ENCODE measurements around the gene HEXIM2. TPM values are rescaled to one million over a fixed set of nuclear protein-coding genes. Genes with fewer than 3 reads are reported as not detected.

Gene HEXIM2
- total RNA-seq, 1 donor from 2014 or later, result 8.4 TPM

GRCh38 chr17:45189009-45189408, 27.3 kb downstream of the HEXIM2 start:
- Mint-ChIP-seq H3K4me3 (ENCODE audit: unreplicated experiment) (no peak overlapping the region), H3K4me1 (ENCODE audit: low read depth, unreplicated experiment) (peaks cover 3% of the 10 kb centered on the region), H3K36me3 (ENCODE audit: unreplicated experiment) (no peaks in the 10 kb centered on the region), H3K9me3 (ENCODE audit: unreplicated experiment) (peaks cover 3% of the 10 kb centered on the region), H3K27me3 (ENCODE audit: unreplicated experiment) (peaks cover 4% of the 10 kb centered on the region), H3K27ac (ENCODE audit: unreplicated experiment) (no peak overlapping the region)
- DNase-seq, result no peak
- no peak for TF ChIP-seq CTCF (IDR thresholded peaks at IDR 0.05; ENCODE audit: partially characterized antibody, unreplicated experiment)

- Mint-ChIP-seq H3K9me3 (ENCODE audit: unreplicated experiment) (peaks cover 3% of the 10 kb centered on the region), H3K36me3 (ENCODE audit: unreplicated experiment) (no peaks in the 10 kb centered on the region), H3K4me1 (ENCODE audit: low read depth, unreplicated experiment) (peaks cover 3% of the 10 kb centered on the region), H3K4me3 (ENCODE audit: unreplicated experiment) (no peak overlapping the region), H3K27ac (ENCODE audit: unreplicated experiment) (no peak overlapping the region), H3K27me3 (ENCODE audit: unreplicated experiment) (peaks cover 4% of the 10 kb centered on the region)
- DNase-seq, result no peak
- no peak for TF ChIP-seq CTCF (IDR thresholded peaks at IDR 0.05; ENCODE audit: partially characterized antibody, unreplicated experiment)
These were observed 29.0 kb downstream of the HEXIM2 start for GRCh38 chr17:45190503-45191255.

- Mint-ChIP-seq H3K27me3 (ENCODE audit: unreplicated experiment) (peaks cover 4% of the 10 kb centered on the region), H3K27ac (ENCODE audit: unreplicated experiment) (no peak overlapping the region), H3K9me3 (ENCODE audit: unreplicated experiment) (peaks cover 7% of the 10 kb centered on the region), H3K4me1 (ENCODE audit: low read depth, unreplicated experiment) (peaks cover 4% of the 10 kb centered on the region), H3K4me3 (ENCODE audit: unreplicated experiment) (no peak overlapping the region), H3K36me3 (ENCODE audit: unreplicated experiment) (no peaks in the 10 kb centered on the region)
- TF ChIP-seq CTCF (IDR thresholded peaks at IDR 0.05; ENCODE audit: partially characterized antibody, unreplicated experiment), result no peak
- DNase-seq, result no peak
These were observed 33.7 kb downstream of the HEXIM2 start for GRCh38 chr17:45195424-45195823.

- no peak overlapping the region for H3K4me3 Mint-ChIP-seq (ENCODE audit: unreplicated experiment)
- no peak for DNase-seq
- H3K4me1 Mint-ChIP-seq (ENCODE audit: low read depth, unreplicated experiment), result peaks cover 2% of the 10 kb centered on the region
- no peak for TF ChIP-seq CTCF (IDR thresholded peaks at IDR 0.05; ENCODE audit: partially characterized antibody, unreplicated experiment)
- H3K27me3 Mint-ChIP-seq (ENCODE audit: unreplicated experiment), result peaks cover 1% of the 10 kb centered on the region
- H3K9me3 Mint-ChIP-seq (ENCODE audit: unreplicated experiment), result peaks cover 6% of the 10 kb centered on the region
- no peak overlapping the region for H3K27ac Mint-ChIP-seq (ENCODE audit: unreplicated experiment)
- H3K36me3 Mint-ChIP-seq (ENCODE audit: unreplicated experiment), result no peaks in the 10 kb centered on the region
These were observed 35.4 kb downstream of the HEXIM2 start for GRCh38 chr17:45197108-45197507.

- Mint-ChIP-seq H3K27me3 (ENCODE audit: unreplicated experiment) (peaks cover 1% of the 10 kb centered on the region), H3K4me1 (ENCODE audit: low read depth, unreplicated experiment) (peaks cover 2% of the 10 kb centered on the region), H3K36me3 (ENCODE audit: unreplicated experiment) (no peaks in the 10 kb centered on the region), H3K4me3 (ENCODE audit: unreplicated experiment) (no peak overlapping the region), H3K9me3 (ENCODE audit: unreplicated experiment) (peaks cover 6% of the 10 kb centered on the region), H3K27ac (ENCODE audit: unreplicated experiment) (no peak overlapping the region)
- peak; percentile 98 for DNase-seq
- TF ChIP-seq CTCF (IDR thresholded peaks at IDR 0.05; ENCODE audit: partially characterized antibody, unreplicated experiment), result peak; percentile 90
These were observed 36.1 kb downstream of the HEXIM2 start for GRCh38 chr17:45197555-45198334.

All from glutamatergic neuron (in vitro differentiated cells).